Stomach (tissue), 9 donors: Measurements from ENCODE around the gene OR10AG1. TPM values are rescaled to one million over a fixed set of nuclear protein-coding genes. Genes with fewer than 3 reads are reported as not detected.

Experiments
- DNase-seq, 2 donors: peaks; one replicate each; pipeline versions ENCODE4 v3.0.0 to v3.0.0-alpha.2; 2013 to 2019
- H3K27ac ChIP-seq, 5 donors: fragments of 200-600 bp in 4 of 5; sonication (generic) in 4 of 5; one replicate each; pipeline ENCODE4 v1.5.1; 2013 to 2019; ENCODE audit warnings: mild to moderate bottlenecking in 1 of 5, moderate library complexity in 1 of 5
- H3K27me3 ChIP-seq, 3 donors: fragments of 200-600 bp; sonication (generic); one replicate each; pipeline ENCODE4 v1.5.1; 2017 to 2019; ENCODE audit warnings: mixed run types in 1 of 3
- H3K36me3 ChIP-seq, 4 donors: fragments of 200-600 bp; sonication (generic); 1 replicate in 3 of 4; 2 replicates in 1 of 4; pipeline ENCODE4 v1.5.1; 2016 to 2019
- H3K4me1 ChIP-seq, 4 donors: fragments of 200-600 bp; sonication (generic); one replicate each; pipeline ENCODE4 v1.5.1; 2016 to 2019
- H3K4me3 ChIP-seq, 4 donors: fragments of 200-600 bp; sonication (generic) in 3 of 4; one replicate each; pipeline ENCODE4 v1.5.1; 2016 to 2019; ENCODE audit warnings: mild to moderate bottlenecking in 1 of 4
- H3K9me3 ChIP-seq, 4 donors: fragments of 200-600 bp; sonication (generic); one replicate each; pipeline ENCODE4 v1.5.1; 2016 to 2019
- CTCF ChIP-seq, 7 experiments: fragments of 450-650 bp in 4 of 7; fragments of 200-600 bp in 3 of 7; sonication (generic) in 3 of 7; IDR thresholded peaks; one replicate each; pipeline ENCODE4 v1.5.1; 2016 to 2019; ENCODE audit warnings: antibody characterized with exemption in 7 of 7, control low read depth in 2 of 7, mild to moderate bottlenecking in 1 of 7
- EP300 ChIP-seq: sonication (generic); formaldehyde crosslinking; IDR thresholded peaks from one replicate; pipeline ENCODE4 v1.6.1; 2017; ENCODE audit warnings: antibody characterized with exemption
- POLR2A ChIP-seq, 4 donors: fragments of 450-650 bp; IDR thresholded peaks; one replicate each; pipeline ENCODE4 v1.6.1; 2016; ENCODE audit warnings: antibody characterized with exemption in 4 of 4, control low read depth in 2 of 4, mild to moderate bottlenecking in 1 of 4, moderate library complexity in 1 of 4
- POLR2AphosphoS5 ChIP-seq, 3 donors: sonication (generic); formaldehyde crosslinking; IDR thresholded peaks; one replicate each; pipeline ENCODE4 v1.6.1; 2016; ENCODE audit warnings: antibody characterized with exemption in 3 of 3
- WGBS, 5 donors: extraction: QIAGEN DNeasy Blood & Tissue Kit in 3 of 5; methylation state at CpG; one replicate each; pipeline versions ENCODE4 v1.1.5 to v1.1.7; 2013 to 2018; 5-methylcytosine and 5-hydroxymethylcytosine counted together
- intact Hi-C: fragments of 100-400 bp; cut with DNase I; formaldehyde crosslinking; loops from one replicate; pipeline ENCODE4 v1.15.1; 2023; ENCODE audit warnings: low total_unique reads
- polyA plus RNA-seq, 3 donors: library from polyadenylated mRNA; stranded (reverse); fragments of 200-250 nt; gene quantifications; one replicate each; pipeline ENCODE4 v1.2.3, GENCODE V29; 2013
- total RNA-seq, 5 donors: library from RNA; depleted of rRNA; stranded (reverse); fragments of >200 nt; gene quantifications; one replicate each; pipeline versions ENCODE4 v1.1.0 to v1.2.3, GENCODE V29; 2014 to 2016
- donor health status: healthy with polysubstance abuse.
- donor health status: Bipolar disorder and iron deficiency.
- donor health status: healthy.

OR10AG1 gene
- total and polyA plus RNA-seq, 8 donors: not detected

DNA sequence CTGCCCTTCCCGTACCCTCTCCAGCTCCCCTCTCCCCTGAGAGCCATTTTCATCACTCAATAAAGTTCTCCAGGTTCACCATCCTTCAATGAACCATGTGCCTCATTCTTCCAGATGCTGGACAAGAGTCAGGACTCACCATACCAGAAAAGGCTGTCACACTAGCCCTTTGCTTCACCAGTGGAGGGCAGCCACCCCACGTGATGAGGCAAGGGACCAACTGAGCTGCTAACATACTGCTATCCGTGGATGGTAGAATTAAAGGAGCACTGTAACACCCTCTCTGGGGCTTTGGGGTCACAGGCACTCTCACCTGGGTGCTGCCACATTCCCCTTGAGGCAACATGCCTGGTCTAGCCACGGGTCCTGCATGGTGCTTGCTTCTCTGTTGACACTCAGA, 20.4 kb downstream of the OR10AG1 start:
- intact Hi-C loops: loop anchor here (10.0 kb wide), 1 partner anchor 835 kb away; no protein-coding TSS in a partner anchor
- Histone ChIP-seq H3K36me3 (no peaks in the 10 kb centered on the region), H3K4me1 (no peaks in the 10 kb centered on the region), H3K4me3 (no peak overlapping the region), H3K9me3 (no peaks in the 10 kb centered on the region), H3K27me3 (no peaks in the 10 kb centered on the region), H3K27ac (no peak overlapping the region)
- WGBS, 5 donors: 64 to 80% (median 68%) methylated on average over 3 to 4 of the region's 4 CpGs
- TF ChIP-seq POLR2AphosphoS5 (IDR thresholded peaks at IDR 0.05) (no peak), EP300 (no peak), POLR2A (IDR thresholded peaks at IDR 0.05) (no peak), CTCF (IDR thresholded peaks at IDR 0.05) (no peak)
- DNase-seq: no peak

DNA sequence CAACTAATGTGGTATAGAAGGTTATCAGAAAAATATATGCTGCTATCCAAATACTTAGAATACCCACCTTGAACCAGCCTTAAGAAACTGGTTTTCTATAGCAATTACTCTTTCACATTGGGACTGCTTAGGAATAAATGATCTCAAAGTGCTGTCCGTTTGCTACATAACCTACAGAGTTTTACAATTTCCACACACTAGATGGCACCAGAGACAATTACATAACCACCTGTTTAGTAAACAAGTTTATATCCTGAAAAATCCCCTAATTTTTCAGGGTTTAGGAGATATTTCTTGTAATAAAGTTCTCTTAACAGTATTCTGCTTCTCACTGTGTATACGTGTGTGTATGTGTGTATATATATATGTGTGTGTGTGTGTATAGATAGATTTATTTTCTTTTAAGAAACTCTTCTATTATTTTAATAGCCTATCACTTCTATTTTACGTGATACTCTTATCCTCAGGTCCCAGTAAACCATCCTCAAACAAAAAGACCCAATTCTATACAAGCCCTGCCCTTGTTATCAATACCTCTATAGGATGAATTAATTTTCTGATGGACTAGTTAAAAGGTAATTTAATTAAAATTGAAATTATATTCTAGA, 26.9 kb downstream of the OR10AG1 start:
- no peak for TF ChIP-seq POLR2A (IDR thresholded peaks at IDR 0.05)
- TF ChIP-seq EP300: no peak
- peak in 3 of 7 experiments; percentile 24 to 28 (median 26) for TF ChIP-seq CTCF (IDR thresholded peaks at IDR 0.05)
- H3K4me3 ChIP-seq: no peak overlapping the region

GRCh38 chr11:55936300-55936699, 33.4 kb downstream of the OR10AG1 start, which contains the start of gene OR5I1:
Gene OR5I1 (minus strand): TSS chr11:55936400. CDS start chr11:55936400, 0 bp downstream.
- Histone ChIP-seq H3K4me1 (no peaks in the 10 kb centered on the region), H3K4me3 (no peak within 1 kb of the TSS), H3K27ac (no peak within 1 kb of the TSS), H3K36me3 (no peaks in the 10 kb centered on the region), H3K9me3 (no peaks in the 10 kb centered on the region), H3K27me3 (no peaks in the 10 kb centered on the region)
- TF ChIP-seq CTCF (IDR thresholded peaks at IDR 0.05): no peak
- TF ChIP-seq POLR2AphosphoS5 (IDR thresholded peaks at IDR 0.05): no peak
- TF ChIP-seq EP300: no peak
- TF ChIP-seq POLR2A (IDR thresholded peaks at IDR 0.05): no peak
- intact Hi-C loops: no loop called here
- no peak for DNase-seq
- 54 to 70% (median 67%) methylated on average over 2 of the region's 2 CpGs for WGBS, 5 donors

More for the DNA sequence above, 26.9 kb downstream of the OR10AG1 start:
- 1 to 10% (median 4%) methylated on average over 3 of the region's 3 CpGs for WGBS, 5 donors
- no peaks in the 10 kb centered on the region for H3K4me1 ChIP-seq
- intact Hi-C loops: loop anchor here (10.0 kb wide), 1 partner anchor 842 kb away; no protein-coding TSS in a partner anchor
- peak in 1 of 2 donors; percentile 73 for DNase-seq
- H3K27me3 ChIP-seq: no peaks in the 10 kb centered on the region
- no peaks in the 10 kb centered on the region for H3K36me3 ChIP-seq
- H3K9me3 ChIP-seq: no peaks in the 10 kb centered on the region
- no peak overlapping the region for H3K27ac ChIP-seq

- Histone ChIP-seq H3K4me1 (no peaks in the 10 kb centered on the region), H3K27me3 (no peaks in the 10 kb centered on the region), H3K27ac (no peak overlapping the region), H3K9me3 (peaks cover 0 to 7% (median 0%) of the 10 kb centered on the region in 4 donors), H3K4me3 (no peak overlapping the region), H3K36me3 (no peaks in the 10 kb centered on the region)
- TF ChIP-seq POLR2AphosphoS5 (IDR thresholded peaks at IDR 0.05): no peak
- no peak for TF ChIP-seq EP300
- no peak for TF ChIP-seq POLR2A (IDR thresholded peaks at IDR 0.05)
- no peak for TF ChIP-seq CTCF (IDR thresholded peaks at IDR 0.05)
- intact Hi-C loops: no loop called here
- peak in 1 of 2 donors; percentile 0 for DNase-seq
- WGBS, 5 donors: 83 to 95% (median 88%) methylated on average over 3 to 5 of the region's 5 CpGs
These were observed 49.2 kb downstream of the OR10AG1 start for GRCh38 chr11:55920537-55920936.

Other genes starting within 250 kb of the OR10AG1 start
- under 1 TPM in 1 of 5 donors, not detected in 4; 0.73 TPM for gene OR5D13, start 196.5 kb downstream of the OR10AG1 start, total RNA-seq
- gene OR5D13, start 196.5 kb downstream of the OR10AG1 start, polyA plus RNA-seq: not detected
- gene OR5D14, start 174.4 kb downstream of the OR10AG1 start, total RNA-seq: not detected
- not detected for gene OR5D14, start 174.4 kb downstream of the OR10AG1 start, polyA plus RNA-seq
- gene OR5L1, start 158.6 kb downstream of the OR10AG1 start, total RNA-seq: under 1 TPM in 1 of 5 donors, not detected in 4; 0.37 TPM
- not detected for gene OR5L1, start 158.6 kb downstream of the OR10AG1 start, polyA plus RNA-seq
- gene OR5D18, start 150.3 kb downstream of the OR10AG1 start, total RNA-seq: not detected
- not detected for gene OR5D18, start 150.3 kb downstream of the OR10AG1 start, polyA plus RNA-seq
- not detected for gene OR5L2, start 142.7 kb downstream of the OR10AG1 start, total RNA-seq
- gene OR5L2, start 142.7 kb downstream of the OR10AG1 start, polyA plus RNA-seq: not detected
- gene OR5D16, start 131.2 kb downstream of the OR10AG1 start, total RNA-seq: not detected
- gene OR5D16, start 131.2 kb downstream of the OR10AG1 start, polyA plus RNA-seq: not detected
- gene TRIM51, start 86.6 kb downstream of the OR10AG1 start, total RNA-seq: not detected
- gene TRIM51, start 86.6 kb downstream of the OR10AG1 start, polyA plus RNA-seq: not detected
- not detected for gene OR5W2, start 55.4 kb downstream of the OR10AG1 start, total RNA-seq
- not detected for gene OR5W2, start 55.4 kb downstream of the OR10AG1 start, polyA plus RNA-seq
- not detected for gene OR5I1, start 33.5 kb downstream of the OR10AG1 start, total RNA-seq
- gene OR5I1, start 33.5 kb downstream of the OR10AG1 start, polyA plus RNA-seq: not detected
- gene OR5F1, start 24.7 kb upstream of the OR10AG1 start, total RNA-seq: not detected
- gene OR5F1, start 24.7 kb upstream of the OR10AG1 start, polyA plus RNA-seq: not detected
- not detected for gene OR5AS1, start 57.7 kb upstream of the OR10AG1 start, total RNA-seq
- gene OR5AS1, start 57.7 kb upstream of the OR10AG1 start, polyA plus RNA-seq: not detected
- not detected for gene OR8I2, start 123.4 kb upstream of the OR10AG1 start, total RNA-seq
- gene OR8I2, start 123.4 kb upstream of the OR10AG1 start, polyA plus RNA-seq: not detected
- gene OR8H2, start 133.7 kb upstream of the OR10AG1 start, total RNA-seq: not detected
- gene OR8H2, start 133.7 kb upstream of the OR10AG1 start, polyA plus RNA-seq: not detected
- gene OR8H3, start 152.4 kb upstream of the OR10AG1 start, total RNA-seq: not detected
- gene OR8H3, start 152.4 kb upstream of the OR10AG1 start, polyA plus RNA-seq: not detected
- gene OR8J3, start 170.3 kb upstream of the OR10AG1 start, total RNA-seq: not detected
- gene OR8J3, start 170.3 kb upstream of the OR10AG1 start, polyA plus RNA-seq: not detected
- gene OR8K5, start 190.4 kb upstream of the OR10AG1 start, total RNA-seq: not detected
- not detected for gene OR8K5, start 190.4 kb upstream of the OR10AG1 start, polyA plus RNA-seq
- not detected for gene OR5J2, start 206.7 kb upstream of the OR10AG1 start, total RNA-seq
- not detected for gene OR5J2, start 206.7 kb upstream of the OR10AG1 start, polyA plus RNA-seq